HuH-7 (cell line): ENCODE data around the gene ZBTB6.
A peak's percentile ranks its signal among the peaks of the same experiment; 100 is the strongest.
"Not testable (repeated sequence)": the region's sequence is repeated elsewhere in the genome, so short reads cannot be mapped to it uniquely, and the experiment has no call there.

Source experiments
- DNase-seq: peaks from one replicate; pipeline ENCODE4 v3.0.0; 2011; ENCODE audit warnings: low spot score

Gene ZBTB6

DNA sequence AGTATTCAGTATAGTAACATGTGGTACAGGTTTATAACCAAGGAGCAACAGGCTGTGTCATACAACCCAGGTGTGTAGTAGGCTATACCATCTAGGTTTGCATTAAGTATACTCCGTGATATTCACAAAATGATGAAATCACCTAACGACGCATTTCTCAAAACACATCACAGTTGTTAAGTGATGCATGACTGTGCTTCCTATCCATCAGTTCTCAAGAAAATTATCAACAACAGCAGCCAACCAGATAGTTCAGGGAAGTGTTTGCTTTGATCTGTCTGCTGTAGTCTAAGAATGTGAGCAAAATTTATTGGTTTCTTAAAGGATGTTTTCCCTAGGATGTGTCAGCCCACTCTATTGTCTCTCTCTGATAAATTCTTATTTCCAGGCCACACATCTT, 10.8 kb upstream of the ZBTB6 start:
- DNase-seq, result no peak

DNA sequence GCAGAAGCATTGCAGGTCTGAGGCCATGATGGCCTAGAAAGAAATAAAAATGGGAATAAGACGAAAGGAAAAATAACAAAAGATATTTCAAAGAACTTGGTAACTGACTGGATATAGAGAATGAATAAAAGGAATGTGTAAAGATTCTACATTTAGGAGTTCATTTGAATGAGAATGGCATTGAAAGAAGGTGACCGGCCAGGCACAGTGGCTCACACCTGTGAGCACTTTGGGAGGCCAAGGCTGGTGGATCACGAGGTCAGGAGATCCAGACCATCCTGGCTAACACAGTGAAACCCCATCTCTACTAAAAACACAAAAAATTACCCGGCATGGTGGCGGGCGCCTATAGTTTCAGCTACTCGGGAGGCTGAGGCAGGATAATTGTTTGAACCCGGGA, 9.6 kb upstream of the ZBTB6 start:
- no peak for DNase-seq

DNA sequence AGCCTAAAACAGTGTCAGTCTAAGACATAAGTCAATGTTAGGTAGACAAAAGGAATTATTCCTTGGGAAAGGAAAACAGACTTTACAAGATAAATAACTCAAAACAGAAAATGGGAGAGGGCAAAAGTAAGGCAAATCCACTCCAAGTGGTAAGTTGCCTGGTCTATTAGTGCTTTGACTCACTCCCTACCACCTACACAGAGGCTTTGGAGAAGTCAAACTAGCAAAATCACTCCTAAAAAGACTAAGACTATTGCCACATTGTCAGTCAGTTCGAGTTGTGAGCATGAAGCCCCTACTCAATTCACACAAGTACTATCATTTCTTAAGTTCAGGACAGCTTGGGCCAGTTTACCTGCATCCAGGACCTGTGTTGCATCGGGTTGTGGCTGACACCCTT, 5.2 kb upstream of the ZBTB6 start:
- DNase-seq, result no peak

DNA sequence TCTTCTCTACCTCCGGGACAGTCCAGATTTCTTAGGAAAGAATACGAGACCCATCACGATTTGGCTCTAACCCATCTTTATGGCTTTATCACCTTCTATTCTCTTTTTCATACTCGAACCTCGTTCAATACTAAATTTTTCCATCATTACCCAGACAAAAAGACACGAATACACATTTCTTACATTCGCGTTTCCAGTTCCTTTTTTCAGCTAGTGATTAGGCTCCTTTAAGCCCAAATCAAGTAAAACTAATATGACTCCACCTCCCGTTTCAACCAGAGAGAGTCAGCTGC, 506 bp downstream of the ZBTB6 start:
- no peak for DNase-seq

DNA sequence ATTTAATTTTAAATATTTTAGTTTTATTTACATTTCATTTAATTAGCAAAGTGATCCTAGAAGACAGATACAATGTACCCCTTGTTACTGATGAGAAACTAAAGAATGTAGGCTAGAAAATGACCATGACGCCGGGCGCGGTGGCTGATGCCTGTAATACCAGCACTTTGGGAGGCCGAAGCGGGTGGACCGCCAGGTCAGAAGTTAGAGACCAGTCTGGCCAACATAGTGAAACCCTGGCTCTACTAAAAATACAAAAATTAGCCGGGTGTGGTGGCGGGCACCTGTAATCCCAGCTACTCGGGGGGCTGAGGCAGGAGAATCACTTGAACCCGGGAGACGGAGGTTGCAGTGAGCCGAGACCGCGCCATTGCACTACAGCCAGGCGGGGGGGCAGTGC, 7.0 kb downstream of the ZBTB6 start:
- not testable (repeated sequence) for DNase-seq

DNA sequence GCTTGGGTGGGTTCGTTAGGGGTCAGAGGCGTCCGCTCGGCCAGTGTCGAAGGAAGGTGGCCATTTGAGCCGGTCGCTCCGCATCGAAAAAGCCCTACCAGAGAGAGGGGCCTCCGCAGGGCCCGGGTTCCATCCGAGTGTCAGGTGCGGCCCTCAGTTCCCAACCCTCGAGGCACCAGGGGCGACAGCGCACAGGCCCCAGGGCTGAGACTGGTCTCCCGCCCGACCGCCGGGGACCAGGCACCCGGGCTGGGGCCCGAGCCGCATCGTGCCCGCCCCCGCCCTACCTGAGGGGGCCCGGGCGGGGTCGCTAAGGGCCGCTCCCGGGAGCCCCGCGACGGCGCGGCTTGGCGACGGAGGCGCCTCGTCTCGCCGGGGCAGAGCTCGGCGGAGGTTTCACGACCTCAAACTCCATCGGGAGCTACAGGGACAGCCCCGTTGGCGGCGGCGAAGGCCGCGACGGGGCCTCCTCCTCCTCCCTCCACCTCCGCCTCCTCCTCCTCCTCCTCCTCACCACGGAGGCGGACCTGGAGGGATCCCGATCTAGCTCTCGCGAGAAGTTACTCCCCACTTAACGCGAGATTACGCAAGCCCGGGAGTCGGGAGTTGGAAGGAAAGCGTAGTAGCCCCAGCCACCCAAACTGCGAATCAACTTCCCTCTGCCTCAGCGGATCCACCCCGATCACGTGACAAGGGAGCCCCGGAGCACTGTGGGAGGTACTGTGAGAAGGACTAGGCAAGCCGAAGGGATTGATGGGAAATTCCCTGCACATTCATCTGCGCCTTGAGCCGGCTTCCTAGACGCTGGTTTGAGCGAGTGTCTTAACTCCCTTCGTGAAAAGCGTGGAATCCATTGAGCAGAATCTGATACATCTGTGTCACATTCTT, 8.1 kb downstream of the ZBTB6 start, which contains the start of gene RC3H2:
TSS of gene RC3H2 (minus strand) at position 537 of the 888 bp plus-strand sequence. CDS start 7,850 bp downstream, outside the sequence.
- peak; percentile 92 for DNase-seq

DNA sequence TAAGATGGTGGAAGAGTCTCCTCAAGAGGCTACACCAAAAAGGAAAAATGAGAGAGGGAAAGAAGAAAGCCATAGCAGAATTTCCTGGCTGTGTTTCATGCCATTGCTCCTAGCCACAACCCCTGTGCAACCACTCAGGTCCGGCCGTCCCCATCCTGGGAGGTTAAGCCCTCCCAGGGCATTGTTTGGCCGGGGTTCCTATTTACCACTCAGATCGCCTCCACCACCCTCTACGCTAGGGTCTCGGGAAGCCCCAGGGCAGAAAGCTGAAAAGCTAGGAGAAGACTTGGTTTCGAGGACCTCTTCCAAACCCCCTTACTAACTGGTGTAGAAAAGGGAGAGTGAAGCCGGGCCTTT, 8.7 kb downstream of the ZBTB6 start:
- peak; percentile 55 for DNase-seq

DNA sequence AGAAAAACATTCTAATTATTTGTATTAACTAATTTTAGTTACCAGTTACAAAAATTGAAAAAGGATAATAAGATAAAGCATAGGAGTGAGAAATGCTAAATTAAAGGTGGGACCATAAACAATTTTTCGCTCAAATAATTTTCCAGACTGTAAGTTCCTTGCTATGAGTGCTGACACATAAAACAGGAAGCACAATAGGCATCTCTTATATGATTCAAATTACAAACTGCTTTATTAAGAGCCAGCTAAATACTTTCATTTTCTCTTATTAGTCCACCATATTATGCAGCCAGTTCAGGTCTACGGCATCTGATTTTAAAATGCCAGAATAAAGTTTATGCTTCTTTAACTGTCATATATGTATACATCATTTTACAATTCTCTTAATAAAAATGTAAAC, 12.3 kb downstream of the ZBTB6 start:
- DNase-seq, result no peak

DNA sequence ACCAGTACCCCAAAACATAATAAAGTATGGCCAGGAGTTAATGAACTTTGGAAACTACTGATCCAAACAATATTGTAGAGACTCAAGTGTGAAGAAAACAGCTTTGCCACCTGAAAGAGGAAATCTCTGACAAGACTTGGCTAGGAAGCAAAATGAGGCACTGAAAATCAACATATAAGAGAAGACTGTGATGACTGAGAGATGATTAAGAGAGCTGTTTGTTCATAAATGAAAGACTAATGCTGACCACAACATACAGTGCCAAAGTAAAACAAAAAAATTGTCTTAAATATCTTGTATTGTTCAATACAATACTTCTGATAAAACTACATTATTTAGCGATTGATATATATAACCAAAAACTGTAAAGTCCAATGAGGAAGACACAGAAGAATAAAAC, 15.2 kb downstream of the ZBTB6 start:
- DNase-seq, result no peak

DNA sequence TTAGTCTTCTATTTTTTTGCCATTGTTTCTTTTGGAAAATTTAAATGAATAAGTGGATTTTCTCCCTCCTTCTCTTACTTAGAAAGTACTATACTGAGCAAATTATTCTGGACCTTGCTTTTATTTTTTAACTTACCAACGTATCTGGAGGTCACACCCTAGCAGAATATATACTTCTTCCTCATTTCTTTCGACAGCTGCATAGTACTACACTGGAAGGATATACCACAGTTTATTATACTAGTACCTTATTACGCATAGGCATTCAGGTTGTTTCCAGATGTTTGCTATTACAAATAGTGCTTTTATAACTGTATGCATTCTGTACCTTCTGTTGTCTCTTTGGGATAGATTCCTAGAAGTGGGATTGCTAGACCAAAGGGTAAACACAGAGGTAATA, 24.6 kb downstream of the ZBTB6 start:
- DNase-seq, result no peak

DNA sequence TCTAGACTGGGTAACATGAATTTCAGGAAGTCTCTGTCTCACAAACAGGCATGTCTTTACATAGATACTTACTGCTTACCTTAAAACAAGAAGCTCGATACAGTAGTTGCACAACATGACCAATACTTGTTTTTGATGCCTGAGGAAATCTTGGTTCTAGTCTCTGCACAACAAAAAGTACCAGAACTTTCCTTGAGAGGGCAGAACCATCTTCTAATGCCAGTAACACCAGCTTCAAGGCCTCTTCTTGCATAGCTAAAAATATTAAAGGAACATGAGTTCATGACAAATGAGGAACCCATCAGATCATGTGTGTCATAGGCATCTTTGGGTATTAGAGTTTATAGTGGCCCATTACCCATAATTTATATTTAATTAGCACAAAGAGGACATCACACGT, 30.0 kb downstream of the ZBTB6 start:
- no peak for DNase-seq

DNA sequence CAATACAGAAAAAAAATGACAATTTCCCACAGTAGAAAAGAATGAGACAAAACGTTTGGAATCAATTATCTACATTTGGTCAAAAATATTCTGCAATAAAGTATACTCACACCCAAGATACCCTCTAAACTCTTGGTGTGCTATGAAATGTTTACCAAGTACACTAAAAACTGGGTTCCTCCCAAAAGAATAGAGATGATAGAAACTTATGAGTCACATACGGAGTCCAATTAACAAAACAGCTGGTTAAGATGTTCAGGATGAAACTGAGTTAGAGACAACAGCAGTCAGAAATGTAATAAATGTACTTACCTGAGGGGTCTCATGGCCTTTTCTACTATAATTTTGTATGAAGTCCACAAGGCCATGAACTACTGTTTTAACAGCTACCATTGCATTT, 33.7 kb downstream of the ZBTB6 start:
- DNase-seq, result no peak

DNA sequence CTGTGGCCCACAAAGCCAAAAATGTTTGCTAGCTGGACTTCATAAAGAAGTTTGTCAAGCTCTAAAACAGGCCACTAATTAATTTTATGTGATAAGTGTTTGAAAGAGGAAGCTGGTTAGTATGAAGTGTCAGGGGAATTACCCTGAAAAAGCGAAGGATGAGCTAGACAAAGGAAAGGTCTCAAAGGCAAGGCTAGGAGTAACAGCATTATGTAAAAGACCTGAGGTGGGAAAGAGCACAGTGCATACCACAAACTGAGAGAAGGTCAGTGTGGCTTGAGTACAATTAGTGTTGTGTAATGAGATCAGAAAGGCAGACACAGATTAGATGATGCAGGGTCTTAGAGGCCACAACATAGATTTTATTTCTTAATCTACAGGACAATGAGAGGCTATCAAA, 37.6 kb downstream of the ZBTB6 start:
- DNase-seq, result no peak

DNA sequence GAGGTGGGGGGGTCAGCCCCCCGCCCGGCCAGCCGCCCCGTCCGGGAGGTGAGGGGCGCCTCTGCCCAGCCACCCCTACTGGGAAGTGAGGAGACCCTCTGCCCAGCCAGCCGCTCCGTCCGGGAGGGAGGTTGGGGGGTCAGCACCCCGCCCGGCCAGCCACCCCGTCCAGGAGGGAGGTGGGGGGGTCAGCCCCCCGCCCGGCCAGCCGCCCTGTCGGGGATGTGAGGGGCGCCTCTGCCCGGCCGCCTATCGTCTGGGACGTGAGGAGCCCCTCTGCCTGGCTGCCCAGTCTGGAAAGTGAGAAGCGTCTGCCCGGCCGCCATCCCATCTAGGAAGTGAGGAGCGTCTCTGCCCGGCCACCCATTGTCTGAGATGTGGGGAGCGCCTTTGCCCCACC, 45.8 kb downstream of the ZBTB6 start:
- not testable (repeated sequence) for DNase-seq

DNA sequence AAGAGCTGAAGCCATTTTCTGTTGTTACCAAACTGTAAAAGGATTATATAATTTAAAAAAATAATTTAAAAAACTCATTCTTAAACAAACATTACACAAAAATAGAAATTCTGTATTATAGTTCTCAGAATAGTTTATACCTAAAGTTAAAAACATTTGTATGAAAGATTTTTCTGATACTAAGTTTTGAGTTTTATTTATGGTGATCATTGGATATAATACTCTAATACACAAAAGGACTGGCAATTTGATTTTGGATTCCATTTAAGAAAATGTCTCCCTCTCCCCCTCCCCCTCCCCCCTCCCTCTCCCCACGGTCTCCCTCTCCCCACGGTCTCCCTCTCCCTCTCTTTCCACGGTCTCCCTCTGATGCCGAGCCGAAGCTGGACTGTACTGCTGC, 47.0 kb downstream of the ZBTB6 start:
- DNase-seq, result no peak

DNA sequence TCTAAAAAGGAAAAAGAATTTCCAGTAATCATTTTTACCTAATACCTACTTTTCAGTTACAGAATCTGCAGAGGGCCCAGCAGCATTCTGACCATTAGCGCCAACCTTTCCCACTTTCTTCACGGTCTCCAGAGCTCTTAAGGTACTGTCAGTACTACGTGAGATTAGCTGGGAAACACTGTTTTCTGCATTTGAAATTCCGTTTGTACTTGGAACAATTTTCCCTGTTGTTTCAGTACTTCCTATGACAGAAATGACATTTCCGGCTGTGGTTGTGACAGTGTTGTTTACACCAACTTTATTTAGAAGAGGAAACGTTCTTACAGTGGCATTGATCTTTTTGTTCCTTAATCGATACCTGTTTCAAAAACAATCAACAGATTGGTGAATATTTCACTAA, 47.8 kb downstream of the ZBTB6 start:
- DNase-seq, result no peak

DNA sequence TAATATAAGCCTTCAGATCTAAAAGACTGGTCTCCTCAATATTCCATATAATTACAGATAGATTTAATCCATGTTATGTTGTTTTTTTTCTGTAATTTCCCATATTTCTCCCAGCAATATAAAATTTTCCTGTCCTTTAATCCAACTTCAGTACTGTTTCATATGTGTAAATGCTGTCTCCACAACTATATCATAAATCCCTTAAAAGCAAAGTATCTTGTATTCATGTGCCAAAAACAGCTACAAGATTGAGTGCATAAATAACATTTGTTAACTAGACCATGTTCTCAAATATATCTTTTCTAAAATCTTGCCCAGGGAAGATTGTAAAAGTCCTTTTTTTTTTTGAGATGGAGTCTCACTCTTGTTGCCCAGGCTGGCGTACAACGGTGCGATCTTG, 49.7 kb downstream of the ZBTB6 start:
- no peak for DNase-seq

DNA sequence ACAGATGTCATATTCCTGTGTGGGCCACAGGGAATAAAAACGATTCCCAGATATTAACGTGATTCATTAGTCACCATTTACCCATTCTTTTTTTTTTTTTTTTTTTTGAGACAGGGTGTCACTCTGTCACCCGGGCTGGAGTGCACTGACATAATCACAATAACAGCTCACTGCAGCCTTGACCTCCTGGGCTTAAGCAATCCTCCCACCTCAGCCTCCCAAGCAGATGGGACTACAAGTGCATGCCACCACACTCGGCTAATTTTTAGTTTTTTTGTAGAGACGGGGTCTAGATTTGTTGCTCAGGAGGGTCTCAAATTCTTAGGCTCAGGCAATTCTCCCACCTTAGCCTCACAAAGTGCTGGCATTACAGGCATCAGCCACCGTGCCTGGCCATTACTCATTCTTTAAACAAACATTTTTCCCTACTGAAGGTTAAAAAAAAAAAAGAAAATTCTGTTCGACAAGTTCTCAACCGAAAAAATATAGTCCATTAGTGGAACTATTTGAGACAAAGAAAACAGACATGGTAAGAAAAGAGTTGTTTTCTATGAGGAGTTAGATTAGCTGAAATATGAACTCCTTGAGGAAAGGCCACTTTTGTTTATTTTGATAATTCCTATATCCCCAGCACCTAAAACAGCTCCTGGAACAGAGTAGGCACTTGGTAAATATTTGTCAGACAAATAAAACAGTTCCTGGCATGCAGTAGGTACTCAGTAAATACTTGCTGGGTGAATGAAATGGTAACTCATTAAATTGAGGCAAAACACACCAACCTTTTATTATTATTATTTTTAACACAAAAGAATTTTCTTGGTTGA, 52.6 kb downstream of the ZBTB6 start:
- DNase-seq, result no peak
